Measurements from ENCODE around the gene EGLN3.

The EGLN3 gene

GRCh38 chr14:33876274-33876673, 74.6 kb downstream of the EGLN3 start:
- DNase-seq (ENCODE audit: low read depth in 1 of 2, low spot score in 1 of 2): no peak
